IPS DF 6.9 (cell line): ENCODE data around the gene PRDM2.

ENCODE experiments used
- DNase-seq: peaks from one replicate; pipeline ENCODE4 v3.0.0-alpha.2; 2013; ENCODE audit warnings: low read depth, low spot score
- H3K27ac ChIP-seq: one replicate; pipeline ENCODE4 v1.5.1; 2013; ENCODE audit warnings: low read length, control low read depth
- H3K27me3 ChIP-seq: 2 replicates; pipeline ENCODE4 v1.6.1; 2013; ENCODE audit warnings: mild to moderate bottlenecking, low read length; ENCODE audit not compliant: control insufficient read depth, insufficient read depth
- H3K36me3 ChIP-seq: 2 replicates; pipeline ENCODE4 v1.6.1; 2013; ENCODE audit warnings: low read length; ENCODE audit not compliant: control insufficient read depth, insufficient read depth
- H3K4me1 ChIP-seq: 2 replicates; pipeline ENCODE4 v1.6.1; 2013; ENCODE audit warnings: low read length; ENCODE audit not compliant: control insufficient read depth, insufficient read depth
- H3K4me3 ChIP-seq: 2 replicates; pipeline ENCODE4 v1.5.1; 2013; ENCODE audit warnings: mild to moderate bottlenecking, low read length
- H3K9me3 ChIP-seq: 2 replicates; pipeline ENCODE4 v1.6.1; 2013; ENCODE audit warnings: low read length, inconsistent platforms; ENCODE audit not compliant: control insufficient read depth, insufficient read depth
- WGBS: extraction: QIAGEN DNeasy Blood & Tissue Kit; methylation state at CpG from one replicate; pipeline ENCODE4 v1.1.7; 2013; ENCODE audit warnings: mixed read lengths, missing lambda C conversion rate; ENCODE audit not compliant: insufficient read length, insufficient coverage; 5-methylcytosine and 5-hydroxymethylcytosine counted together

PRDM2 gene

GRCh38 chr1:13754510-13755103 lies 54.6 kb downstream of the PRDM2 start:
- Histone ChIP-seq H3K9me3 (no peaks in the 10 kb centered on the region), H3K4me3 (no peak overlapping the region), H3K36me3 (no peaks in the 10 kb centered on the region), H3K27ac (no peak overlapping the region), H3K4me1 (peaks cover 2% of the 10 kb centered on the region; the same call in 1 of the 2 replicates), H3K27me3 (no peaks in the 10 kb centered on the region)
- WGBS, result no CpG with 5 or more reads among the region's 6 CpGs
- DNase-seq, result no peak

DNA sequence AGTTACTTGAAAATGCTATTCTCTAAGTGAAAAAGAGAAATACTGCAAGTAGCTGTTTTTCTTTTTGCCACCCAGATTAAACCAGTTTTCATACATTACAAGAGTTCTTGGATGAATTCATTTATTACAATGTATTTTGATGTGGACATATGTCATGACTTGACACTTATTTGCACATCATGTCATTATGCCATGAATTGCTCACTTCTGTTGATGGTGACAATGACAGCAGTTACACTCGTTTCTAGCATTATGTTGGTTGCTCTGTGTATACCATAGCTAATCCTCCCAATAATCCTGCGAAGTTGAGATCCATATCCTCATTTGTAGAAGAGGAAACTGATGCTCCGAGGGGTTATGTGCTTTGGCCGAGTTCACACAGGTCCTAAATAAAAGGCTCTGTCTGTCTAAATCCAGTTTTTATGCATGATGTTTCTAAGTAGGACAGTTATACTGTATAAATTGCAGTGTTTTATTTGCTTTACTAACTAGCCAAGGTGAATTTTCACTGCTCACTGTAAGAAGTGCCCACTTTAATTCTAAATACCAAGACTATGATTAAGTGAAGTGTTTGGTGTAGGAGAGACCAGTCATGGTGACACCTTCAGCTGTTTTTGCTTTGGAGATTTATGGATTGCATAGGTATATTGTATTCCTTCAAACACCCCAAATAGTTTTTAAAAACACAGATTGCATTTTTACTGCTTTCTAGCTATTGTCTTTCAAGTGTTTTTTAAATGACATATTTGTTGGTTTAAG lies 56.7 kb downstream of the PRDM2 start:
- DNase-seq, result no peak
- H3K4me3 ChIP-seq, result no peak overlapping the region

GRCh38 chr1:13757693-13758092 lies 57.7 kb downstream of the PRDM2 start:
- H3K27ac ChIP-seq, result no peak overlapping the region
- H3K36me3 ChIP-seq, result no peaks in the 10 kb centered on the region
- H3K27me3 ChIP-seq, result no peaks in the 10 kb centered on the region
- peaks cover 4% of the 10 kb centered on the region; the same call in 1 of the 2 replicates for H3K4me1 ChIP-seq
- WGBS, result no CpG with 5 or more reads among the region's 2 CpGs
- DNase-seq, result no peak
- no peaks in the 10 kb centered on the region for H3K9me3 ChIP-seq
- no peak overlapping the region for H3K4me3 ChIP-seq

More for the DNA sequence above, 56.7 kb downstream of the PRDM2 start:
- Histone ChIP-seq H3K27me3 (no peaks in the 10 kb centered on the region), H3K36me3 (no peaks in the 10 kb centered on the region), H3K27ac (no peak overlapping the region), H3K4me1 (peaks cover 2% of the 10 kb centered on the region; the same call in 1 of the 2 replicates), H3K9me3 (no peaks in the 10 kb centered on the region)
- WGBS, result no CpG with 5 or more reads among the region's 4 CpGs

GRCh38 chr1:13759072-13759471 lies 59.1 kb downstream of the PRDM2 start:
- Histone ChIP-seq H3K9me3 (no peaks in the 10 kb centered on the region), H3K4me3 (no peak overlapping the region), H3K36me3 (no peaks in the 10 kb centered on the region), H3K27ac (no peak overlapping the region), H3K4me1 (peaks cover 5% of the 10 kb centered on the region; the same call in 1 of the 2 replicates), H3K27me3 (no peaks in the 10 kb centered on the region)
- WGBS, result no CpG with 5 or more reads among the region's 4 CpGs
- no peak for DNase-seq

GRCh38 chr1:13760340-13760739 lies 60.4 kb downstream of the PRDM2 start:
- Histone ChIP-seq H3K9me3 (no peaks in the 10 kb centered on the region), H3K4me3 (no peak overlapping the region), H3K36me3 (no peaks in the 10 kb centered on the region), H3K27ac (no peak overlapping the region), H3K27me3 (no peaks in the 10 kb centered on the region), H3K4me1 (peaks cover 5% of the 10 kb centered on the region; the same call in 1 of the 2 replicates)
- WGBS, result no CpG with 5 or more reads among the region's 2 CpGs
- DNase-seq, result no peak

DNA sequence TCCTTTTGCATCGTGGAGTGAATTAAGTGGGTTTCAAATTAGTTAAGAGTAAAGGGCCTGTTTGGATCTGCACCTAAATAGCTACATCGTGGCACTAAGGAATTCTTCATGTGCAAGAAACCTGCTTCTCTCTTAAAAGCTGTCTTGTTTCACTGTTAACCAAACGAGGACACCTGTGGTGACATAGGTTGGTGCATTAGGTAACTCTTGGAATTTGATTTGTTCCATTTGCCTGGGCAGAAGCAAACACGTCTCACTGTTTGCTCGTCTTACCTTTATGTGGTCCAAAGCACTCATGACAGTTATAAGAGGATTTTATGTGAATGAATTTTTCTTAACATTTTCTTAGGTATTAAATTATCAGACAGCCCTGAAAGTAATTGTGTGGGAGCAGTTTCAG lies 60.9 kb downstream of the PRDM2 start:
- H3K4me1 ChIP-seq, result peaks cover 5% of the 10 kb centered on the region; the same call in 1 of the 2 replicates

GRCh38 chr1:13761883-13762282 lies 61.9 kb downstream of the PRDM2 start:
- no peak overlapping the region for H3K4me3 ChIP-seq
- no peaks in the 10 kb centered on the region for H3K9me3 ChIP-seq
- DNase-seq, result no peak
- peaks cover 5% of the 10 kb centered on the region; the same call in 1 of the 2 replicates for H3K4me1 ChIP-seq
- H3K27ac ChIP-seq, result no peak overlapping the region
- no peaks in the 10 kb centered on the region for H3K36me3 ChIP-seq
- H3K27me3 ChIP-seq, result no peaks in the 10 kb centered on the region
- WGBS, result no CpG with 5 or more reads among the region's 9 CpGs

More for the DNA sequence above, 60.9 kb downstream of the PRDM2 start:
- Histone ChIP-seq H3K4me3 (no peak overlapping the region), H3K27ac (no peak overlapping the region), H3K9me3 (no peaks in the 10 kb centered on the region), H3K27me3 (no peaks in the 10 kb centered on the region), H3K36me3 (no peaks in the 10 kb centered on the region)
- DNase-seq, result no peak
- no CpG with 5 or more reads among the region's 5 CpGs for WGBS

- H3K36me3 ChIP-seq, result no peaks in the 10 kb centered on the region
- H3K9me3 ChIP-seq, result no peaks in the 10 kb centered on the region
- no peak for DNase-seq
- WGBS, result no CpG with 5 or more reads among the region's 8 CpGs
- no peak overlapping the region for H3K27ac ChIP-seq
- H3K27me3 ChIP-seq, result no peaks in the 10 kb centered on the region
- peaks cover 5% of the 10 kb centered on the region; the same call in 1 of the 2 replicates for H3K4me1 ChIP-seq
- no peak overlapping the region for H3K4me3 ChIP-seq
Observed at GRCh38 chr1:13762642-13763041, 62.7 kb downstream of the PRDM2 start.

GRCh38 chr1:13763222-13763621 lies 63.2 kb downstream of the PRDM2 start:
- H3K36me3 ChIP-seq, result no peaks in the 10 kb centered on the region
- whole genome bisulfite sequencing, result 100% methylated on average over 1 of the region's 2 CpGs
- no peak overlapping the region for H3K27ac ChIP-seq
- H3K4me1 ChIP-seq, result peaks cover 5% of the 10 kb centered on the region; the same call in 1 of the 2 replicates
- no peak for DNase-seq
- H3K9me3 ChIP-seq, result no peaks in the 10 kb centered on the region
- H3K27me3 ChIP-seq, result no peaks in the 10 kb centered on the region
- no peak overlapping the region for H3K4me3 ChIP-seq

DNA sequence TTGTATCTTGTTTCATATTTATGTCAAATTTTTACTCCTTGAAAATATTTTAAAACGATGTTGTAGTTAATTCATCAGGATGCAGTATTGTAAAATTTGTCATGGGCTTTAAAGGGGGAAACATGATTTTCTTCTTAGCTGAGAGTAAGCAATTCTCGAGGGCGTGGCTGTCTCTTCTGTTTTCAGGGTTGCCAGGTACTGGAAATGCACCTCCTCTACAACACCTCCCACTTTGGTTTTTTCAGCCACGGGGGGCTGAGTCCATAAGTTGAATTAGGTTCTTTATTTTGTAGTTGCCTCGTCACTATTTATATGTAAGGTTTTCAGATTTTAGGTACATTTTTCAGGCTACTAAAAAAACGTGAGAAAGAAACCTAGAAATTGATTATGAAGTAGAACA lies 64.0 kb downstream of the PRDM2 start:
- Histone ChIP-seq H3K27me3 (no peaks in the 10 kb centered on the region), H3K27ac (no peak overlapping the region), H3K9me3 (no peaks in the 10 kb centered on the region), H3K4me1 (peaks cover 5% of the 10 kb centered on the region; the same call in 1 of the 2 replicates), H3K36me3 (no peaks in the 10 kb centered on the region), H3K4me3 (no peak overlapping the region)
- no CpG with 5 or more reads among the region's 6 CpGs for WGBS
- DNase-seq, result no peak
